GM21825 (cell line): ENCODE data around the gene DMKN.
"Not testable (repeated sequence)": the region's sequence is repeated elsewhere in the genome, so short reads cannot be mapped to it uniquely, and the experiment has no call there.

Experiments used
- ATAC-seq: cut with Tn5 transposase; IDR thresholded peaks from one replicate; pipeline ENCODE4 v1.9.1; 2021; ENCODE audit warnings: mild to moderate bottlenecking, moderate library complexity; ENCODE audit not compliant: unreplicated experiment

DMKN gene

GRCh38 chr19:35470128-35470527 lies 43.3 kb downstream of the DMKN start:
- ATAC-seq: no peak

GRCh38 chr19:35468637-35469036 lies 44.8 kb downstream of the DMKN start:
- ATAC-seq: peak; percentile 77

GRCh38 chr19:35466259-35466658 lies 47.2 kb downstream of the DMKN start:
- ATAC-seq: no peak

GRCh38 chr19:35462956-35463355 lies 50.5 kb downstream of the DMKN start:
- ATAC-seq: not testable (repeated sequence)

GRCh38 chr19:35462476-35462953 lies 50.9 kb downstream of the DMKN start:
- peak; percentile 49 for ATAC-seq

- not testable (repeated sequence) for ATAC-seq
Measured at GRCh38 chr19:35461788-35462187, 51.7 kb downstream of the DMKN start.

GRCh38 chr19:35461060-35461459 lies 52.4 kb downstream of the DMKN start:
- ATAC-seq: no peak

GRCh38 chr19:35460608-35461007 lies 52.8 kb downstream of the DMKN start:
- no peak for ATAC-seq

- ATAC-seq: no peak
Measured at GRCh38 chr19:35459414-35460082, 53.9 kb downstream of the DMKN start.

GRCh38 chr19:35458731-35459391 lies 54.6 kb downstream of the DMKN start:
- ATAC-seq: peak; percentile 40

GRCh38 chr19:35458192-35458591 lies 55.3 kb downstream of the DMKN start:
- no peak for ATAC-seq

- no peak for ATAC-seq
Measured at GRCh38 chr19:35457173-35457572, 56.3 kb downstream of the DMKN start.

- ATAC-seq: no peak
Measured at GRCh38 chr19:35455616-35456201, 57.7 kb downstream of the DMKN start.

GRCh38 chr19:35454663-35455062 lies 58.8 kb downstream of the DMKN start:
- no peak for ATAC-seq

GRCh38 chr19:35451338-35452096 lies 61.9 kb downstream of the DMKN start:
- no peak for ATAC-seq

GRCh38 chr19:35449359-35450043 lies 63.9 kb downstream of the DMKN start:
- no peak for ATAC-seq

- ATAC-seq: no peak
Measured at GRCh38 chr19:35447606-35448469, 65.6 kb downstream of the DMKN start, which contains the start of gene FFAR2. TSS of gene FFAR2 (plus strand) at chr19:35448257. CDS start at chr19:35449715, 1,458 bp downstream.
